ENCODE results near the gene PCYT2. TPM values are rescaled to one million over a fixed set of nuclear protein-coding genes. Genes with fewer than 3 reads are reported as not detected.

The PCYT2 gene
- total and polyA plus RNA-seq, 9 of the 15 experiments (the other 6 are each of a cell fraction or from before 2014, with no cell fraction given), result 0.92 to 134 (median 82.5) TPM

DNA sequence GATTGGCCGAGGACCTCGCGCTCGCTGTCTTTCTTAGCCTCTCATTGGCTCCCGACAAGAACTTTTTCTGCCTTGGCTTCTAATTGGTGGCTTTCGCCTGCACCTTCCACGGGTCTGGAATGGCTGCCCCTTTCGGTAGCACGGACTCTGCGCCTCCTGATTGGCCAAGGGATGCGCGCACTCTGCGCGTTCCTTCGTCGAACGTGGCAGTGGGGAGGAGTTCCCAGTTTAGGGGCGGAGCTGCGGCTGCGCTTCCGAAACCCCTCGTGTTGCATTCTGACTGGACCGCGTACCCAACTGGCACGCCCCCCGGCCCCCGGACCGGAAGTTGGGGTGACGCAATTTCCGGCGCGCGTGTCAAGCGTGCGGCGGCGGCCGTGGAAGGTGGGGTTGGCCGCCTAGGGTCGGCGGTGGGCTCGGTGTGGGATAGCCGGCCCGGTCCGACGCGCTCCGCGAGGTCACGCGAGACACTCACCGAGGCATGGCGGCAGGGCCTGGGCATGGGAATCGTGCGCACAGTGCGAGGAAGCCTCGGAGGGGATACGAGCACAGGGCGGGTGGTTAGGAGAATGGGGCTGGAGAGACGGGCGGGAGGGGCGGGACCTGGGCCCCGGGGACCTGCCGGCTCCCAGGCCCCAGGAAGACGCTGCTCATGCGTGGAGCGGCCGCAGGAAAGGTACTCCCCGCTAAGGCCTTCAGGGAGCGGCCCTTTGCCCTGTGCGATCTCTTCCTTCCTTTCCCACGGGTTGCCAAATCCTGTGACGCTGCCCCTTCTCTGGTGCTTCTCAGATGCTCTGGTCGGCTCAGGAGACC, 50.2 kb downstream of the PCYT2 start (continued):
- TF ChIP-seq, protein P1, sequence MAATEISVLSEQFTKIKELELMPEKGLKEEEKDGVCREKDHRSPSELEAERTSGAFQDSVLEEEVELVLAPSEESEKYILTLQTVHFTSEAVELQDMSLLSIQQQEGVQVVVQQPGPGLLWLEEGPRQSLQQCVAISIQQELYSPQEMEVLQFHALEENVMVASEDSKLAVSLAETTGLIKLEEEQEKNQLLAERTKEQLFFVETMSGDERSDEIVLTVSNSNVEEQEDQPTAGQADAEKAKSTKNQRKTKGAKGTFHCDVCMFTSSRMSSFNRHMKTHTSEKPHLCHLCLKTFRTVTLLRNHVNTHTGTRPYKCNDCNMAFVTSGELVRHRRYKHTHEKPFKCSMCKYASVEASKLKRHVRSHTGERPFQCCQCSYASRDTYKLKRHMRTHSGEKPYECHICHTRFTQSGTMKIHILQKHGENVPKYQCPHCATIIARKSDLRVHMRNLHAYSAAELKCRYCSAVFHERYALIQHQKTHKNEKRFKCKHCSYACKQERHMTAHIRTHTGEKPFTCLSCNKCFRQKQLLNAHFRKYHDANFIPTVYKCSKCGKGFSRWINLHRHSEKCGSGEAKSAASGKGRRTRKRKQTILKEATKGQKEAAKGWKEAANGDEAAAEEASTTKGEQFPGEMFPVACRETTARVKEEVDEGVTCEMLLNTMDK (IDR thresholded peaks at IDR 0.05; ENCODE audit: borderline replicate concordance, insufficient read depth, low read depth, low read length, poor library complexity, severe bottlenecking), result no peak
- TF ChIP-seq SETDB1 (IDR thresholded peaks at IDR 0.05; ENCODE audit: low read length) (no peak), CBX3 (IDR thresholded peaks at IDR 0.05; ENCODE audit: borderline replicate concordance in 1 of 2, low read length in 2 of 2) (no peak), NR2C2 (CRISPR knock-in tag; IDR thresholded peaks at IDR 0.05) (no peak), NR2C2 (tag; IDR thresholded peaks at IDR 0.05) (peak; percentile 93), FOSL1 (tag; conservative IDR thresholded peaks at IDR 0.05) (peak; percentile 69), PML (IDR thresholded peaks at IDR 0.05; ENCODE audit: low read length) (peak; percentile 79; the same call in 1 of the 2 replicates), ZNF3 (CRISPR knock-in tag; IDR thresholded peaks at IDR 0.05) (no peak), XRCC4 (IDR thresholded peaks at IDR 0.05; ENCODE audit: extremely low read depth, insufficient read depth, insufficient read length) (no peak), RBM15 (IDR thresholded peaks at IDR 0.05; ENCODE audit: insufficient read depth, low read length) (no peak), NFIC (IDR thresholded peaks at IDR 0.05) (no peak), PHF21A (IDR thresholded peaks at IDR 0.05; ENCODE audit: borderline replicate concordance, low read depth) (no peak), SMAD2 (IDR thresholded peaks at IDR 0.05; ENCODE audit: low read depth, low read length) (no peak), HNRNPLL (IDR thresholded peaks at IDR 0.05; ENCODE audit: low read depth, low read length, poor library complexity, severe bottlenecking) (peak; percentile 79), TGIF2 (CRISPR knock-in tag; IDR thresholded peaks at IDR 0.05) (no peak), SRSF3 (IDR thresholded peaks at IDR 0.05; ENCODE audit: insufficient read depth, low read length) (no peak)
- TF ChIP-seq, protein P2, sequence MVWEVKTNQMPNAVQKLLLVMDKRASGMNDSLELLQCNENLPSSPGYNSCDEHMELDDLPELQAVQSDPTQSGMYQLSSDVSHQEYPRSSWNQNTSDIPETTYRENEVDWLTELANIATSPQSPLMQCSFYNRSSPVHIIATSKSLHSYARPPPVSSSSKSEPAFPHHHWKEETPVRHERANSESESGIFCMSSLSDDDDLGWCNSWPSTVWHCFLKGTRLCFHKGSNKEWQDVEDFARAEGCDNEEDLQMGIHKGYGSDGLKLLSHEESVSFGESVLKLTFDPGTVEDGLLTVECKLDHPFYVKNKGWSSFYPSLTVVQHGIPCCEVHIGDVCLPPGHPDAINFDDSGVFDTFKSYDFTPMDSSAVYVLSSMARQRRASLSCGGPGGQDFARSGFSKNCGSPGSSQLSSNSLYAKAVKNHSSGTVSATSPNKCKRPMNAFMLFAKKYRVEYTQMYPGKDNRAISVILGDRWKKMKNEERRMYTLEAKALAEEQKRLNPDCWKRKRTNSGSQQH (CRISPR knock-in tag; IDR thresholded peaks at IDR 0.05), result peak; percentile 94
- TF ChIP-seq, protein P3, sequence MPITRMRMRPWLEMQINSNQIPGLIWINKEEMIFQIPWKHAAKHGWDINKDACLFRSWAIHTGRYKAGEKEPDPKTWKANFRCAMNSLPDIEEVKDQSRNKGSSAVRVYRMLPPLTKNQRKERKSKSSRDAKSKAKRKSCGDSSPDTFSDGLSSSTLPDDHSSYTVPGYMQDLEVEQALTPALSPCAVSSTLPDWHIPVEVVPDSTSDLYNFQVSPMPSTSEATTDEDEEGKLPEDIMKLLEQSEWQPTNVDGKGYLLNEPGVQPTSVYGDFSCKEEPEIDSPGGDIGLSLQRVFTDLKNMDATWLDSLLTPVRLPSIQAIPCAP (CRISPR knock-in tag; IDR thresholded peaks at IDR 0.05; ENCODE audit: borderline replicate concordance), result no peak
